Left hindlimb (tissue), 1 donor: ENCODE results near the gene DNAH10.

Experiments
- DNase-seq: peaks from one replicate; pipeline ENCODE4 v3.0.0-alpha.2; 2018

The DNAH10 gene

DNA sequence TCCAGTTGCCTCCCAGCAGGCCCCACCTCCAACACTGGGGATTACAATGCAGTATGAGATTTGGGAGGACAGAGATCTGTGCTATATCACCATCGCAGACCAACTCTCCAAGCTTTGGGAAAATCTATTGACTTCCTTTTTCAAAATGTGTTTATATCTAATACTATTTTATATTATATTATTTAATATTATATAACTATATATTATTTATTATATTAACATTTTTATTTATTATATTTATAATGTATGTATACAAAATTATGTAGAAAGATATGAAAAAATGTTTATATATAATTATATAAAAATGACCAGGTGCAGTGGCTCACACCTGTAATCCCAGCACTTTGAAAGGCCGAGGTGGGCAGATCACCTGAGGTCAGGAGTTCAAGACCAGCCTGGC lies 36.4 kb downstream of the DNAH10 start:
- no peak for DNase-seq

DNA sequence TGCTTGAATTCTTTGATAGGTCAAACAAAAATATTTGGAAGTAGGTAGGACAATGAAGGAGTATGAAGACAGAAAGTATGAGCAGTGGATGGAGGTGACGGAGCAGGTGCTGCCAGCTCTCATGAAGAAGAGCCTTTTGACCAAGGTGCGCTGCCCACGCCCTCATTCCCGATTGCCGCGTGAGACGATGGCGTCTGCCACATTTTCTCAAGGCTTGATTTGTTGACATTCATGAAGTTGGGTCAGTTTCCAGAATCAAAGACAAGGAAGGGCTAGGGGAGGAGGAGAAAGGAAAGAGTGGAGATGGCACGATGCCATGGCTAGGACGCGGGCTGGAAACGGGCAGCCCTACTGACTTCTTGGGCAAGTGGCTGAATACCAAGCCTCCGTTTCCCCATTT lies 37.1 kb downstream of the DNAH10 start:
- no peak for DNase-seq

DNA sequence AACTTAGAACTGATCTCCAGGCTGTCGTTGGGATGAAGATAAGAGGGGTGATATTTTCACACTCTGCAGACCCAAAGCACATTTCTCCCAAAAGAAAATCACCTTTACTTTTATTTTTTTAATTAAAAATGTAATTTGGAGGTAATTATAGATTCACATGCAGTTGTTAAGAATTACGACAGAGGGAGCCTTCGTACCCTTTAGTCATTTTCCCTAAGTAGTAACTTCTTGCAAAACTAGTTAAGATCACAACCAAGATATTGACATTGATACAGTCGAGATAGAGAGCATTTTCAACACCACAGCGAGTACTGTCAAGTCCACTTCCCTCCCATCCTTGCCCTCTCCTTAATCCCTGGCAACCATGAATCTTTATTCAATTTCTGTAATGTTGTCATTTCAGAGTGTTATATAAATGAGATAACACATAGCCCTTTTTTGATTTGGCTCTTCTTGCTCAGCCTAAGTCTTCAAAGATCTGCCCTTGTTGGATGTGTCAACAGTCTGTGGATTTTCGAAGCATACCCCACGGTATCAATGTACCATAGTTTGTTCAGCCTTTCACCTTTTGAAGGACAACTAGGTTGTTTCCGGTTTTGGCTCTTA lies 39.6 kb downstream of the DNAH10 start:
- DNase-seq = no peak

DNA sequence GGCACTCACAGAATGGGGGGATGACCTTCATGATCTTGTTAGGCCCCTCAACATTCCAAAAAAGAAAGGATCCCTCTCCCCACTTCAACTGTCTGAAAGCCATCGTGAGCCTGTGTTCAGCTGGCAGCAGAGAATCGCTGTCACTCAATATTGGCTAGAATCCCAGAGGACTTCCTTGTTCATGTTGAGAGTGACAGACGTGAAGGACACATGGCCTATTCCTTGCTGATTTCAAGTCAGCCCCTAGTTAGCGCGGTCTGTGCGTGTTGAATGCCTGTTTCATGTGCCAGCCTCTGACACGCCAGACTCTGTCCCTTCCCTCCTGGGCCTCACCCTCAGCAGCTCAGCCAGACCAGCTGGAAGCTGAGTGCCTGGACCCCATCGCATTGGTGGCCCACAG lies 43.1 kb downstream of the DNAH10 start:
- DNase-seq = no peak

DNA sequence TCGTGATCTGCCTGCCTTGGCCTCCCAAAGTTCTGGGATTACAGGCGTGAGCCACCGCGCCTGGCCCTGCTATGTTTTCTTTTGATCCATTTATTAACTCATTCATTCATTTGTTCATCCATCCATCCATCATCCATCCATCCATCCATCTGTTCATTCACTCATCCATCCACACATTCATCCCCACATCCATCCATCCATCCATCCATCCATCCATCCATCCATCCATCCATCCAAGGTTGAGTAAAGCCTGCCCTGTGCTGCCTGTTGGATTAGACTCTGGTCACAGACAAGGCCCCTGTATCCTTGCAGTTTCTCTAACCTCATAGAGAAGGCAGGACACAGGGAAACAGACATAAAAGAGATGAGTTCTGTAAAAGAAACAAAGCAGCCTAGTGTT lies 44.9 kb downstream of the DNAH10 start:
- no peak for DNase-seq

DNA sequence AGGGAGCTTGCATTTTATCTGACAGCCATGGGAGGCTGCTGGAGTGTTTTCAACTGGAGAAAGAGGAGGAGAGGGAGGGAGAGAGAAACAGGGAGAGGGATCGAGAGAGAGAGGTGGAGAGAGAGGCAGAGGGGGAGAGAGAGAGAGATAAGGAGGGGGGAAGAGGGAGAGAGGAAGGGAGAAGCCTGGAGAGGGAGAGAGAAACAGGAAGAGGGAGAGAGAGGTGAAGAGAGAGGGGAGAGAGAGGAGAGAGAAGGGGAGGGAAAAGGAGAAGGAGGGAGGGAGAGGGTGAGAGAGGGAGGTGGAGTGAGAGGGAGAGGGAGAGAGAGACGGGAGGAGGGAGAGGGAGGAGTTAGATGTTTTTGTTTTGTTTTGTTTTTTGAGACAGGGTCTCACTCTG lies 45.6 kb downstream of the DNAH10 start:
- DNase-seq = no peak

DNA sequence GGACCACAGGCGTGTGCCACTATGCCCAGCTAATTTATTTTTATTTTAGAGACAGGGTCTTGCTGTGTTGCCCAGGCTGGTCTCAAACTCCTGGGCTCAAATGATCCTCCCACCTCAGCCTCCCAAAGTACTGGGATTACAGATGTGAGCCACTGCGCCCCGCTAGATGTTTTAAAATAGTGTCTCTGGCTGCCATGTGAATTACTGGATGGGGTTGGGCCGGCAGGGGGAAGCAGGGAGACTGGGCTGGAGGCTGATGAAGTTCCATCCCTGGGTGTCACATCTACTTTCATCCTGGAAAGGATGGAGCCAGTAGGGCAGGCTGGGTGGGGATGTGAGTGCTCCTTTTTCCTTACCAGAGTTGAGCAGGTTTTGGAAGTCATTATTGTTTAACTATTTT lies 46.1 kb downstream of the DNAH10 start:
- DNase-seq = no peak

DNA sequence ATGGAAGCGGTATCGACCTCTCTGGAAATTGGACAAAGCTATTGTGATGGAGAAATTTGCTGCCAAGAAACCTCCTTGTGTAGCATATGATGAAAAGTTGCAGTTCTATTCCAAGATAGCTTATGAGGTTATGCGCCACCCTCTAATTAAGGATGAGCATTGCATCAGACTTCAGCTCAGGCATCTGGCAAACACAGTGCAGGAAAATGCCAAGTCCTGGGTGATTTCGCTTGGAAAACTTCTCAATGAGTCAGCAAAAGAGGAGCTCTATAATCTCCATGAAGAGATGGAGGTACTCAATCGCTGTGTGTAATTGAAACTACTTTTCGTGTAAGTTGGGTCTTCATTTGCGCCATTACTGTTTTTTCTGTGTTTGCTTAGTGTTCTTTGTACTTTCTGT lies 51.2 kb downstream of the DNAH10 start:
- no peak for DNase-seq

DNA sequence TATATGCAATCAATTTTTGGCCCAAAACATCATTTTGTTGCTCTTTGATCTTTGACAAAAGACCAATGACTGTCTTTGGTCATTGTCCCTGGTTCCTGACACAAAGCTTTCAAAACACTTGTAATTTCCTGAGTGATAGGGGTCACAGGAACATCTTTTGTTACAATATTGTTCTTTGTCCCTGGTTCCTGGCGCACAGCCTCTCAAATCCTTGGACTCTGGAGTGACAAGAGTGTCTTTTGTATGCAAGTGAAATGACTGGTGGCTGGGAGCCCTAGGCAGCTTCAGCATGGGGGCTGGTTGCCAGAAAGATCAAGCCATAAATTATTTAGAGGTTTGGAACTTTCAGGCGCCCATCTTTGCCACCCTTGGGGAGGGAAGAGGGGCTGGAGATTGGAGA lies 53.9 kb downstream of the DNAH10 start:
- DNase-seq = no peak

DNA sequence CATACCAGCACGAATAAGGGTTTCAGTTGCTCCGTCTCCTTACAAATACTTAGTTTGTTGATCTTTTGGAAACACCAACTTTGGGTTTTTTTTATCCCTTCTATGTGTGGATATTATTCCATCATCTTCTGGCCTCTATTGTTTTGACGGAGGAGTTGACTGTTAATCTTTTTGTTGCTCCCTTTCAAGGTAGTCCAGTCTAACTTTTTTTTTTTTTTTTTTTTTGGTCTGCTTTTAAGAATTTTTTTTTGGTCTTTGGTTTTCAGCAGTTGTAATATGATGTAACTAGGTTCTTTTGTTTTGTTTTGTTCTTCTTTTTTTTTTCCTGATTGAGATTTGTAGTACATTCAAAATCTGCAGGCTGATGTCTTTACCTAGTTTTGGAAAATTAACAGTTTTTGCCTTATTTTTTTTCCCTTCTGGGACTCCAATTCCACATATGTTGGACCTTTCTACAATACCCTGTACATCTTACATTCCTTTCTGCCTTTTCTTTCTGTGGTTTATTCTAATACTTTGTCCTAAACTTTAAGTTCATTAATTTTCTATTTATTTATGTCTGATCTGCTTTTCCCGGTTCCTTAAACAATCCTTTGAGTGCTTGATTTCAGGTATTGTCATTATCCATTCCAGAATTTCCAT lies 54.9 kb downstream of the DNAH10 start:
- DNase-seq = no peak

DNA sequence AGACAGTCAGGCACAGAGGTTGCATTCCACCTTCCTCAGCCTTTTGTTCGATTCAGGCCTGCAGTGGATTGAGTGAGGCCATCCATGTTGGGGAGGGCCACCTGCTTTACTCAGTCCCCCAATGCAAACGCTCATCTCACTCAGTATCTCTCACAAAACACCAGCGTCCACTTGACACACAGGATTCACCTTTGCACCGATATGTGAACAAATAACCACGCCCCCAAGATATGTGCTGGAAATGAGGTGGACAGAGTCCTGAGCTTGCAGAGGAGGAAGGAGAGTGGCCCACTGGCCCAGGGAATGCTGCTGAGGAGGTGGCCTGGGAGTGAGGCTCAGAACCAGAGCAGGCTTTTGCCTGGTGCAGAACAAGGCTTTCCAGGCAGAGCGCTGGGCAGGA lies 60.7 kb downstream of the DNAH10 start:
- no peak for DNase-seq

DNA sequence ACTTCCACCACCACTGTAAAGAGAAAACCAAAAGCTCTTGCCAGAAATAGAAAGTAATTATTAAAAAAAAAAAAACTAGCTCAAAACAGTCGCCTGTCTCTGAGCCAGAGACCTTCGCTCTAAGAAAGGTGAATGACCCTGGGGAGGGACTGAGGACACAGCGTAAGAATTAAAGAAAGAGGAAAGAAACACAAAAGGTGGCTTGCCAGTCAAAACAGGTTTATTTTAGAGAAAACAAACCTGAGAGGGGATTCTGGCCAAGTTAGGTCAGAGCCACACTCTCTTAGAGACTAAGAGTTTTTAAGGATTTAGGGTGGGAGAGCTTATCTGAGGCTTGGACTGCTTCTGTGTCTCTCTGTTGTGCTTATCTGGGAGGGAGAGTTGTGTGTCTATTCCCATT lies 66.0 kb downstream of the DNAH10 start:
- DNase-seq = no peak

DNA sequence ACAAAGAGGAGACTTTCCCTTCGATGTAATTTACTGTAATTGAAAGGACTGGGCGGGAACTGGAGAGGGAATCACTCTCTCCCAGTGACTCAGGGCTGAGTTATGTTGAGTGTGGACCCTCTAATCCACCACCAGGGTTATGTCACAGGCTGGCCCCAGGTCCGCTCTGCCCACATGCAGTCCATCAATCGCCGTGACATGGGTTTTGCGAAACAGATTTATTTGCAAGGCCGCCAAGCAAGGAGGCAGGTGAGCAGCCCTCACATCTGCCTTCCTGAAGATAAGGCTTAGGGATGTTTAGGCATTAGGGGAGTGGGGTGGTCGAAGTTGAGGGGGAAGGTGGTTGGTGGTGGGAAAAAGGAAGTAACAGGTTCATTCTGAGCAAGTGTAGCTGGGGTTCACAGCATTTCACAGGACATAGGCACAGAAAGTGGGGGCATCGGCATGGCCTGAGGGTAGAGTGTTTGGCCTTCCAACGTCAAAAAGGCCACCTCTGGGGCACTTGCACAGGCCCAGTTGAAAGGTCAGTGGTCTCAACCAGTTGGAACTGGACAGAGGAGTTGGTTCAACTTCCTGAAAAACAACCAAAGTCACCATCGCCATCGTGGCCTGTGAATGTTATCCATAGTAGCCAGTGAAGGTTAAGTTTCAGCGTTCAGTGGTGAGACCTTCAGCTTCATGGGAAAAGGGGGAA lies 66.9 kb downstream of the DNAH10 start:
- no peak for DNase-seq

DNA sequence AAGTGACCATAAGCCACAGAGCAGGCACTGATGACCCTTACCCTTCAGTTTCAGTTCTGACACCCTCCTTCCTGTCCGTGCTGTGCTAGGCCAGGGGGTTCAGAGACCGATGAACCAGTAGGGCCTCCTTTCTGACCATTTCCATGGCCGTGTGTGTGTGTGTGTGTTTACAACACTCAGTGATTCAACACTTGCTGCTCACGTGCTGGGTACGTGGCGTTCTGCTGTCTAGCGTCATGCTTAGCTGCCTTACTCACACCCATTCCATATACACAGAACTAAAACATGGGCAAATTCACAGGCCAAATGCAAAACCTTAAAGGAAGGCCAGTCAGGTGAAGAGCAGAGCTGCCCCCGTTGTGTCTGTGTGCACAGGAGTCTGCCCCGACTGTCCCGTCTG lies 67.5 kb downstream of the DNAH10 start:
- no peak for DNase-seq

DNA sequence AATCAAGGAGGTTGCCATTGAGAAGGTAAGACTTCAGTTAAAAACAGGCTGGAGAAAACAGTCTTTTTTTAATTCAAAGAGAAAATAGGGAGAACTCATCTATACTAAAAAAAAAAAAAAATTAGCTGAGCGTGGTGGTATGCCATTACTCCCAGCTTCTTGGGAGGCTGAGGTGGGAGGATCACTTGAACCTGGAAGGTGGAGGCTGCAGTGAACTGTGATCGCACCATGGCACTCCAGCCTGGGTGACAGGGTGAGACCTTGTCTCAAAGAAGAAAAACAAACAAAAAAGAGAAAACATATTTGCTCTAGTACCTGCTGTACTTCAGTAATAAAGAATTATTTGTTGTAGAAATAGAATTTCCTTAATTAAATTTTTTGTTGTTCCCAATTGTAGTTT lies 68.6 kb downstream of the DNAH10 start:
- no peak for DNase-seq

DNA sequence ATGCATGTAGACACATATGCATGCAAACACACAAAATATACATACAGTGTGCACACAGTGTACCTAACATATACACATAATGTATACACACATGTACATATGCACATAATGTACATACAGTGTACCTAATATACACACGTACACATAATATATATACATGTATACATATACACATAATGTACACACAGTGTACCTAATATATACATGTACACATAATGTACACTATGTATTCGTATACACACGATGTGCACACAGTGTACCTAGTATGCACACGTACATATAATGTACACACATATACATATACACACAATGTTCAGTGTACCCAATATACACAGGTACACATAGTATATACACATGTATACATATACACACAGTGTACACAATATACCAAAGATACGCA lies 70.0 kb downstream of the DNAH10 start:
- no peak for DNase-seq

DNA sequence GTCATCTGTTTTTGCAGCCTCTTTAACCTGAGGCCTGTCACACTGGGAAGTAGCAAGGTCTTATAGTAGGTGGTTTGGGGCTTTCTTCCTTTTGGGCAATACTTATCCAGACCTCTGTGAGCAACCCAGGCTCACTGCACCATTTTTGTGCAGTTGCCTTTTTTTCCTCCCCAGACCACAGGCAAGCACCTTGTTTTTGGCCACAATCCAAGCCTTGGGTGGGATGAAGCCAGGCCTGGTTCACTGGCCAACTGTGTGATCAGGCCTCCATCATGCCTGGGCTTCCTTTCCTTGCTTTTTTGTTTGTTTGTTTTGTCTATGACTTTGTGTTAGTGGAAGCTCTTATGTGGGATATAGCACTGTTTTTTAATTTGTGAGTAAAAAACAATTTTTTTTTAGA lies 71.7 kb downstream of the DNAH10 start:
- no peak for DNase-seq

DNA sequence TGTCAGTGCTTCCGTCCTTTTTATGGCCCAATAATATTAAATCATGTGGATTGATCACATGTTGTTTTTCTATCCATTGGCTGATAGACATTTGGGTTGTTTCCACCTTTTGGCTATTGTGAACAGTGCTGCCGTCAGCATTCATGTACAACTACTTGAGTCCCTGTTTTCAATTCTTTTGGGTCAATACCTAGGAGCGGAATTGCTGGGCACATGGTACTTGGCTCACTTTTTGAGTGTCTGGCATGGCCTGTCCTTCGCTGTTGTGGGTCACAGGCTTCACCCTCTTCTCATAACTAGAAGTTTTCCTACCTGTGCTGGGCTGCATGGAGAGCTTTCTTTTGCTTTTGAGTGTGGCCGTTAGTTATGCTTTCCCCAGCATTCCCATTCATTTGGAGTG lies 72.7 kb downstream of the DNAH10 start:
- DNase-seq = no peak

DNA sequence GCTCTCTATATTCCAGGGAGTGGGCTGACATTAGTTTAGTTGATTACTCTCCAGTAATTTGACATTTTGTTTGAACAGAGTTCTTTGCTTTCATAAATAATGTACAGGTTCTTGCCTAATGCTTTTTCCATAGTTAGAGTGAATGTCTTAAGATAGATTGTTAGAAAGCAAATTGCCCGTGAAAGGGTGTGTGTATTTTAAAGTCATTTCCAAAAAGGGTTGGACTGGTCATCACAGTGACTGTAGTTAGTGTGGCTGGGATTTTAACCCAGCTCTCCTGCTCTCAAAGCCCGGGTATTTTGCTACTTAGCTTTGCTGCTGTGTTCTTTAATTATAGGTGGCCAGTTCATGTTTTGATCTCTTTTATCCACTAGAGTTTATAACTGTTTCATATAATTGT lies 74.2 kb downstream of the DNAH10 start:
- no peak for DNase-seq

DNA sequence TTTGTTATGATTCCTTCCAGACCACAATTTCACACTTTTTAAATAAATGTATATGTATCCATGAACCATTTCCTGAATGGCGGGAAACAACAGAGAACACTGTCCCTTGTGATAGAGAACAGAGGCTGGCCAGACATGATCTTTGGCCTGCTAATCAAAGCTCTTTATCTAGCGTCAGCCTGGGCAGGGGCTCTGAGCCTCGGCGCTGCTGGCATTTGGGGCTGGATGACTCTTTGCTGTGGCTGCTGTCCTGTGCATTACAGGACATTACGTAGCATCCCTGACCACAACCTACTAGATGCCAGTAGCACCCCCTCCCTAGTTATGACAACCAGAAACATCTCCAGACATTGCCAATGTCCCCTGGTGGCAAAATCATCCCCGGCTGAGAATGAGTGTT lies 77.7 kb downstream of the DNAH10 start:
- no peak for DNase-seq

DNA sequence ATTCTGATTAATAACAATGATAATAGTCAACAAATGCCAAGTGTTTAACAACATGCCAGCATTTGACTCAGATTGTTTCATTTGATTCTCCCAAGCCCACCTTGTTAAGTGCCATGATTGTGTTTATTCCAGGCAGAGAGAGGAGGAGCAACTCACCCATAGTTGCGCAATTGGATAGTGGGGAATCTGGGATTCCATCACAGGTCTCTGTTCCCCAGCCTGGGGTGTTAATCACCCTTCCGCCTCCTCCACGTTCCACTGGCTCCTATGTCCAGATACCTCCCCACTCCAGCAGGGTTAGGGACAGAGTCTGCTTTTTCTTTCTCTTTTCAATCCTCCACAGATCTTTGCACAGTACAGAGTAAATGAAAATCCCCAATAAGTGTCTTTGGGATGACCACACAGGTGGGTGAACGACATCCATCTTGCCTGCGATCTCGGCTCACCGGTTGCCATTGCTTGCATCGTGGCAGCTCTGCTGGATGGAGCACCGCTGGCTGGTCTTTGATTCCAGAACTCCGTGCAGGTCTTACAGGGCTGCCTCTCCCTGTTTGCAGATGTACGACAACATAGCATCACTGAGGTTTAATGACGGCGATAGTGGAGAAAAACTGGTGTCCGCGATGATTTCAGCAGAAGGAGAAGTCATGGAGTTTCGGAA lies 78.8 kb downstream of the DNAH10 start:
- no peak for DNase-seq

DNA sequence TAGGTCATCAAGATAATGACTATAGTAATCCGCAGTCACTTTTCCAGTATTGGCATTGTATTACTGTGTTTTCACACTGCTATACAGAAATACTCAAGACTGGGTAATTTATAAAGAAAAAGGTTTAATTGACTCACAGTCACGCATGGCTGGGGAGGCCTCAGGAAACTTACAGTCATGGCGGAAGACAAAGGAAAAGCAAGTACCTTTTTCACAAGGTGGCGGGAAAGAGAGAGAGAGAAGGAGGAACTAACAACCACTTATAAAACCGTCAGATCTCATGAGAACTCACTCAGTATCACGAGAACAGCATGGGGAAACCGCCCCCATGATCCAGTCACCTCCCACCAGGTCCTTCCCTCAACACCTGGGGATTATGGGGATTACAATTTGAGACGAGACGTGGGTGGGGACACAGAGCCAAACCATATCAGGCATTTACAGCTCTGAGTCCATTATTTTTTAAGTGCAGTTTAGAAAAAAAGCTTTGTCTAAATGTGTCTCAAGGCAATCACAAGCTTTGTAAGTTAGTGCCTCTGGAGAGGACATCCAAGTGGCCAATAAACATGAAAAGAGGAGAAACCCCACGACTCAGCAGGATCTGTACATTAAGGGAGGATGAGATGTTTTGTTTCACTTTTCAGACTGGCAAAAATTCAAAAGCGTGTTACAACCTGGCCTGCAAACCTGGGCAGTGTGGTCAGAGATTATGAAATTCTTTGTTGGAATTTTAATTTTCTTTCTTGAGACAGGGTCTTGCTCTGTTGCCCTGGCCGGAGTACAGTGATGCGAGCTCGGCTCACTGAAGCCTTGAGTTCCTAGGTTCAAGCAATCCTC lies 82.0 kb downstream of the DNAH10 start:
- DNase-seq = no peak

DNA sequence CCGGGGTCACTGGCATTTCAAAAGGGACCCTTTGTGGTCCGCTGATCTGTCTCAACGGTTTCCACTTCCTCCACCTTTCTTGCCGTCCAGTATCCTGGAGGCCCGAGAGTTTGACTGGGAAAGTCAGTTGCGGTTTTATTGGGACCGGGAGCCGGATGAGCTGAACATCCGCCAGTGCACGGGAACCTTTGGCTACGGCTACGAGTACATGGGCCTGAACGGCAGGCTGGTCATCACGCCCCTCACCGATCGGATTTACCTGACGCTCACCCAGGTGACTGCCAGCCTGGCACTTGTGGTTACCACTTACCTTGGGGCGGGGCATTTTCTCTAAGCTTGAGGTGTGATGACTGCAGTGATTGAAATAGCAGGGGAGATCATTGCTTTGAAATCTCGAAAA lies 83.8 kb downstream of the DNAH10 start:
- no peak for DNase-seq
